Prostate gland (tissue), 1 donor: ENCODE results near the gene RRAD.

ENCODE experiments used
- POLR2A ChIP-seq: fragments of 450-650 bp; IDR thresholded peaks from one replicate; pipeline ENCODE4 v1.6.1; 2016; ENCODE audit warnings: antibody characterized with exemption, mild to moderate bottlenecking
- POLR2AphosphoS5 ChIP-seq: sonication (generic); formaldehyde crosslinking; IDR thresholded peaks from one replicate; pipeline ENCODE4 v1.6.1; 2017; ENCODE audit warnings: antibody characterized with exemption

GRCh38 chr16:66961065-66961744 lies 35.9 kb upstream of the RRAD start, which contains the start of gene CES3:
- TF ChIP-seq POLR2AphosphoS5 (no peak), POLR2A (no peak)
